H1 (cell line): Measurements from ENCODE around the gene CKAP4. TPM values are rescaled to one million over a fixed set of nuclear protein-coding genes. Genes with fewer than 3 reads are reported as not detected.

Experiments used
- CTCF ChIA-PET: fragments of 300-600 bp; sonication (Branson Sonifier 250); formaldehyde crosslinking; loops from one replicate; lab custom pipeline; 2021; ENCODE audit not compliant: partially characterized antibody; lab: Charles Lee
- POLR2A ChIA-PET: fragments of 300-600 bp; sonication (Branson Sonifier 250); formaldehyde crosslinking; loops from one replicate; lab custom pipeline; 2021; ENCODE audit warnings: inconsistent platforms; ENCODE audit not compliant: partially characterized antibody; lab: Charles Lee
- DNase-seq, 2 experiments: peaks; one replicate each; pipeline versions ENCODE4 v3.0.0 to v3.0.0-alpha.2; 2010 to 2022; ENCODE audit warnings: low spot score in 2 of 2, low read depth in 1 of 2, mixed read lengths in 1 of 2
- FAIRE-seq: peaks from 2 replicates; lab custom pipeline; 2011; peaks lifted over from hg19 to GRCh38; lab: Jason Lieb, UNC
- H2AFZ ChIP-seq: 2 replicates; pipeline ENCODE4 v1.8.1; 2012; ENCODE audit warnings: low read length, inconsistent platforms
- H2AK5ac ChIP-seq: 2 replicates; pipeline ENCODE4 v1.6.1; 2013; ENCODE audit warnings: low read depth, low read length
- H2BK120ac ChIP-seq: replicated peaks from 2 replicates; pipeline ENCODE3; 2013; ENCODE audit warnings: low read depth, low read length, inconsistent platforms
- H2BK12ac ChIP-seq: 2 replicates; pipeline ENCODE4 v1.6.1; 2013; ENCODE audit warnings: low read depth, low read length
- H2BK15ac ChIP-seq: 2 replicates; pipeline ENCODE4 v1.6.1; 2013; ENCODE audit warnings: low read length
- H2BK20ac ChIP-seq: 2 replicates; pipeline ENCODE4 v1.6.1; 2013; ENCODE audit warnings: low read length
- H2BK5ac ChIP-seq: 2 replicates; pipeline ENCODE4 v1.6.1; 2013; ENCODE audit warnings: low read depth, low read length
- H3K14ac ChIP-seq: 2 replicates; pipeline ENCODE4 v1.6.1; 2013; ENCODE audit warnings: inconsistent platforms; ENCODE audit not compliant: insufficient read length
- H3K18ac ChIP-seq: 2 replicates; pipeline ENCODE4 v1.6.1; 2013; ENCODE audit warnings: low read length; ENCODE audit errors: extremely low read depth
- H3K23ac ChIP-seq: 2 replicates; pipeline ENCODE4 v1.6.1; 2013; ENCODE audit warnings: inconsistent platforms; ENCODE audit not compliant: insufficient read length
- H3K23me2 ChIP-seq: 2 replicates; pipeline ENCODE4 v1.6.1; 2013; ENCODE audit warnings: low read depth, low read length
- H3K27ac ChIP-seq: 2 replicates; pipeline ENCODE4 v1.6.1; 2011; ENCODE audit warnings: low read depth, low read length, inconsistent platforms
- H3K27me3 ChIP-seq, 4 experiments: replicated peaks in 1 of 4; 1 replicate in 1 of 4; 2 replicates in 3 of 4; pipeline versions ENCODE4 v1.6.1 to v1.8.1; 2011 to 2013; ENCODE audit warnings: low read length in 3 of 4, mild to moderate bottlenecking in 3 of 4, inconsistent platforms in 2 of 4, mixed read lengths in 2 of 4, moderate library complexity in 1 of 4; ENCODE audit not compliant: control insufficient read depth in 3 of 4, insufficient read depth in 3 of 4; ENCODE audit errors: extremely low read depth in 1 of 4
- H3K36me3 ChIP-seq, 4 experiments: 2 replicates each; pipeline versions ENCODE4 v1.6.1 to v1.8.1; 2011 to 2013; ENCODE audit warnings: mild to moderate bottlenecking in 4 of 4, low read length in 3 of 4, moderate library complexity in 2 of 4, control low read depth in 1 of 4, inconsistent platforms in 1 of 4; ENCODE audit not compliant: insufficient read depth in 4 of 4, control insufficient read depth in 2 of 4
- H3K4ac ChIP-seq: replicated peaks from 2 replicates; pipeline ENCODE3; 2013; ENCODE audit warnings: low read length, low read depth, mixed read lengths, inconsistent platforms; ENCODE audit not compliant: insufficient read length
- H3K4me1 ChIP-seq, 4 experiments: replicated peaks in 1 of 4; 1 replicate in 1 of 4; 2 replicates in 3 of 4; pipeline versions ENCODE4 v1.6.1 to v1.8.1; 2011 to 2013; ENCODE audit warnings: low read length in 3 of 4, inconsistent platforms in 2 of 4, mixed read lengths in 1 of 4; ENCODE audit not compliant: insufficient read depth in 4 of 4, control insufficient read depth in 3 of 4
- H3K4me2 ChIP-seq, 2 experiments: 2 replicates each; pipeline versions ENCODE4 v1.6.1 to v1.8.1; 2011 to 2013; ENCODE audit warnings: low read depth in 2 of 2, low read length in 2 of 2, control low read depth in 1 of 2, inconsistent platforms in 1 of 2, mild to moderate bottlenecking in 1 of 2; ENCODE audit not compliant: insufficient read depth in 1 of 2
- H3K4me3 ChIP-seq, 4 experiments: fragments of 200-600, 300-600 bp in 1 of 4; sonication (generic), shearing (Covaris generic), sonication (Bioruptor Twin) in 1 of 4; 2 replicates each; pipeline versions ENCODE4 v1.5.1 to v1.8.1; 2011 to 2016; ENCODE audit warnings: low read length in 4 of 4, low read depth in 3 of 4, control low read depth in 2 of 4, inconsistent platforms in 2 of 4, mild to moderate bottlenecking in 2 of 4, mixed read lengths in 1 of 4, moderate library complexity in 1 of 4; ENCODE audit not compliant: insufficient read depth in 2 of 4; ENCODE audit errors: extremely low read depth in 1 of 4
- H3K56ac ChIP-seq: replicated peaks from 2 replicates; pipeline ENCODE3; 2013; ENCODE audit warnings: low read depth, mild to moderate bottlenecking, mixed read lengths, low read length, inconsistent platforms; ENCODE audit not compliant: insufficient read length
- H3K79me1 ChIP-seq: 2 replicates; pipeline ENCODE4 v1.6.1; 2013; ENCODE audit warnings: low read depth, low read length, control low read depth
- H3K79me2 ChIP-seq, 2 experiments: 2 replicates each; pipeline versions ENCODE4 v1.6.1 to v1.8.1; 2012 to 2013; ENCODE audit warnings: low read length in 2 of 2, mild to moderate bottlenecking in 2 of 2, inconsistent platforms in 1 of 2; ENCODE audit not compliant: insufficient read depth in 2 of 2, control insufficient read depth in 1 of 2
- H3K9ac ChIP-seq, 4 experiments: replicated peaks in 1 of 4; 1 replicate in 1 of 4; 2 replicates in 3 of 4; pipeline versions ENCODE4 v1.6.1 to v1.8.1; 2011 to 2013; ENCODE audit warnings: low read depth in 3 of 4, low read length in 3 of 4, control low read depth in 2 of 4, mild to moderate bottlenecking in 2 of 4, moderate library complexity in 2 of 4, inconsistent platforms in 1 of 4; ENCODE audit errors: extremely low read depth in 1 of 4
- H3K9me3 ChIP-seq, 2 experiments: 2 replicates each; pipeline versions ENCODE4 v1.6.1 to v1.8.1; 2012 to 2013; ENCODE audit warnings: mild to moderate bottlenecking in 2 of 2, moderate library complexity in 2 of 2, control low read depth in 1 of 2, inconsistent platforms in 1 of 2, low read depth in 1 of 2, low read length in 1 of 2, mixed read lengths in 1 of 2; ENCODE audit not compliant: insufficient read depth in 2 of 2
- H4K20me1 ChIP-seq, 2 experiments: replicated peaks in 1 of 2; 2 replicates each; pipeline versions ENCODE3 to v1.8.1; 2011 to 2013; ENCODE audit warnings: inconsistent platforms in 2 of 2, low read length in 2 of 2, mild to moderate bottlenecking in 1 of 2; ENCODE audit not compliant: insufficient read depth in 2 of 2, control insufficient read depth in 1 of 2
- H4K5ac ChIP-seq: 2 replicates; pipeline ENCODE4 v1.6.1; 2013; ENCODE audit warnings: low read length, low read depth, mixed read lengths, inconsistent platforms; ENCODE audit not compliant: insufficient read length
- H4K8ac ChIP-seq: 2 replicates; pipeline ENCODE4 v1.8.0; 2013; ENCODE audit warnings: mild to moderate bottlenecking, moderate library complexity, low read length, inconsistent platforms; ENCODE audit not compliant: insufficient read depth; ENCODE audit errors: extremely low read depth
- H4K91ac ChIP-seq: replicated peaks from 2 replicates; pipeline ENCODE3; 2013; ENCODE audit warnings: low read length, mixed read lengths, inconsistent platforms; ENCODE audit not compliant: insufficient read length
- HDAC6 ChIP-seq: IDR thresholded peaks from one replicate; pipeline ENCODE4 v1.7.1; 2012; ENCODE audit warnings: low read depth, mild to moderate bottlenecking, inconsistent platforms, low read length, moderate library complexity
- SIX5 ChIP-seq: IDR thresholded peaks from 2 replicates; pipeline ENCODE4 v1.6.1; 2011; ENCODE audit warnings: mild to moderate bottlenecking, low read depth, low read length
- TCF12 ChIP-seq: IDR thresholded peaks from 2 replicates; pipeline ENCODE4 v1.6.1; 2011; ENCODE audit warnings: low read depth, mild to moderate bottlenecking, low read length
- WGBS, 2 experiments: shearing (Covaris generic) in 1 of 2; methylation state at CpG; one replicate each; pipeline versions ENCODE4 v1.1.6 to v1.1.7; 2013 to 2015; ENCODE audit warnings: low lambda C conversion rate in 2 of 2, mixed read lengths in 2 of 2, inconsistent platforms in 1 of 2, low coverage in 1 of 2, missing lambda C conversion rate in 1 of 2; ENCODE audit not compliant: insufficient replicate concordance in 2 of 2, insufficient coverage in 1 of 2, insufficient read length in 1 of 2; ENCODE audit errors: extremely low coverage in 1 of 2, missing lambda C conversion rate in 1 of 2; 5-methylcytosine and 5-hydroxymethylcytosine counted together
- polyA plus RNA-seq, 7 experiments: library from polyadenylated mRNA; depleted of rRNA in 3 of 7; stranded (reverse) in 5 of 7; unstranded in 2 of 7; fragments of >200 nt in 5 of 7; fragments of 200-250 nt in 2 of 7; gene quantifications; 1 replicate in 5 of 7; 2 replicates in 1 of 7; 4 replicates in 1 of 7; pipeline versions ENCODE4 v1.2.1 to v1.2.3, GENCODE V29; 2011 to 2013; ENCODE audit warnings: missing spikeins in 2 of 7, mixed read lengths in 2 of 7
- total RNA-seq: library from RNA; stranded (reverse); fragmentation: NEBNext Ultra II Directional; extraction: Animal tissue kit (Norgen Biotek cat#: 25700); gene quantifications from 2 replicates; pipeline ENCODE4 v1.2.1, GENCODE V29; 2021
- TF ChIP-seq, protein P1 (sequence below): IDR thresholded peaks from 2 replicates; pipeline ENCODE4 v1.6.1; 2012; ENCODE audit warnings: low read length, inconsistent platforms

The CKAP4 gene
- total and polyA plus RNA-seq, 2 of the 8 experiments (the other 6 are each of a cell fraction or from before 2014, with no cell fraction given) = 35.8 to 80.7 TPM

DNA sequence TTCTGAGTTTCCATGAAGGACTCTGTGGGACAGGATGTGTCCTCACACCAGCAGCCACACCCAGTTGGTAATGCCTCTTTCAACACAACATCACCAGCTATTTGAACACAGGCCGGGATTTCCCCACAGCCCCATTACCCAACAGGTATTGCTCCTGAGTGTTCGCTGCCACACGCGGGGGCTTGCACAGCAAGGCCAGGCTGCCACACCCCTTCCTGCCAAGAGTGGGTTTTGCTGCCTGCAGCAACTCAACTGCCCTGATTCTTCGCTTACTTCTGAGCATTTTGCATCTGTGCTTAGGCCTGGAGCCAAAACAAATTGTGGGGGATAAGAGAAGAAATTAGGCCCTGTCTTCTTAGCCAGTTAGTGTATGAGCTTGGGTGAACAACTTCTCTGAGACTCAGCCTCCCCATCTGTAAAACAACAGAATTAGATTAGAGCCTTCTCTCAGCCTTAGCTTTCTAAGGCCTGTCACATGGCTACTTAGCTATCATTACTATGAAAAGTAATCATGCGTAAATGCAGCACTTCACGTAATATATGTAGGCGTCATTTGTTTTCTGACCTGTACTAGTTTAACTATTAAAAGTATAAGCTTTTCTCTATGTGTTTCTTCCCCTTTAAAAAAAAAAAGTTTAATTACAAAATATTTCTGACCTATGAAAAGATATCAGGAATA lies 20.0 kb downstream of the CKAP4 start:
- H3K4ac ChIP-seq = no peak overlapping the region
- no peak for DNase-seq
- H2BK5ac ChIP-seq = no peak overlapping the region
- H3K4me1 ChIP-seq = peaks cover 0 to 5% (median 2%) of the 10 kb centered on the region in 4 experiments; a peak in 2 of 7 replicates
- peaks cover 0 to 1% of the 10 kb centered on the region in 2 experiments; a peak in 1 of 4 replicates for H3K9me3 ChIP-seq
- 95% methylated on average over 8 of the region's 8 CpGs; no CpG with 5 or more reads in 1 of the 2 experiments for WGBS, 2 experiments
- H3K4me2 ChIP-seq = no peak overlapping the region
- no peak overlapping the region for H3K27ac ChIP-seq
- no peak overlapping the region for H2BK15ac ChIP-seq
- H3K79me2 ChIP-seq = no peaks in the 10 kb centered on the region
- TF ChIP-seq HDAC6 (no peak), SIX5 (no peak), TCF12 (no peak)
- TF ChIP-seq, protein P1, sequence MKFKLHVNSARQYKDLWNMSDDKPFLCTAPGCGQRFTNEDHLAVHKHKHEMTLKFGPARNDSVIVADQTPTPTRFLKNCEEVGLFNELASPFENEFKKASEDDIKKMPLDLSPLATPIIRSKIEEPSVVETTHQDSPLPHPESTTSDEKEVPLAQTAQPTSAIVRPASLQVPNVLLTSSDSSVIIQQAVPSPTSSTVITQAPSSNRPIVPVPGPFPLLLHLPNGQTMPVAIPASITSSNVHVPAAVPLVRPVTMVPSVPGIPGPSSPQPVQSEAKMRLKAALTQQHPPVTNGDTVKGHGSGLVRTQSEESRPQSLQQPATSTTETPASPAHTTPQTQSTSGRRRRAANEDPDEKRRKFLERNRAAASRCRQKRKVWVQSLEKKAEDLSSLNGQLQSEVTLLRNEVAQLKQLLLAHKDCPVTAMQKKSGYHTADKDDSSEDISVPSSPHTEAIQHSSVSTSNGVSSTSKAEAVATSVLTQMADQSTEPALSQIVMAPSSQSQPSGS = no peak
- H3K23ac ChIP-seq = no peak overlapping the region
- 0 out of 2 replicates have a peak overlapping the region, but pooled peaks have one; percentile 53 for H4K8ac ChIP-seq
- no peak overlapping the region for H3K14ac ChIP-seq
- no peaks in the 10 kb centered on the region for H4K20me1 ChIP-seq
- no peaks in the 10 kb centered on the region for H3K27me3 ChIP-seq
- H2BK20ac ChIP-seq = no peak overlapping the region
- H3K36me3 ChIP-seq = no peaks in the 10 kb centered on the region
- H3K79me1 ChIP-seq = no peaks in the 10 kb centered on the region
- H3K18ac ChIP-seq = no peak overlapping the region
- FAIRE-seq = no peak
- no peaks in the 10 kb centered on the region for H3K23me2 ChIP-seq
- H3K56ac ChIP-seq = no peak overlapping the region
- no peak overlapping the region for H2AK5ac ChIP-seq
- no peak overlapping the region for H2AFZ ChIP-seq
- H4K91ac ChIP-seq = no peak overlapping the region
- ChIA-PET CTCF (interaction anchor here (0.6 to 9.0 kb wide), 31 partner anchors 9 to 810 kb away, joined by 3 to 125 read pairs (median 5); partner anchors contain the start of gene POLR3B), POLR2A (interaction anchor here (1.7 to 1.9 kb wide), 2 partner anchors 10 to 57 kb away, joined by 5 read pairs; no protein-coding TSS in a partner anchor)
- H2BK12ac ChIP-seq = no peak overlapping the region
- no peak overlapping the region for H4K5ac ChIP-seq
- no peak overlapping the region for H3K9ac ChIP-seq
- no peak overlapping the region for H2BK120ac ChIP-seq
- H3K4me3 ChIP-seq = no peak overlapping the region
